Activated CD8-positive, alpha-beta memory T cell treated with anti-CD3 and anti-CD28 coated beads for 1 hour (primary cell): ENCODE measurements around the gene TMEM161A.
"Not testable (repeated sequence)": the region's sequence is repeated elsewhere in the genome, so short reads cannot be mapped to it uniquely, and the experiment has no call there.

Experiments used
- DNase-seq, 2 donors: peaks; one replicate each; pipeline ENCODE4 v3.0.0-alpha.2; 2020; ENCODE audit warnings: low read depth in 1 of 2; ENCODE audit errors: extremely low read depth in 1 of 2

Gene TMEM161A

DNA sequence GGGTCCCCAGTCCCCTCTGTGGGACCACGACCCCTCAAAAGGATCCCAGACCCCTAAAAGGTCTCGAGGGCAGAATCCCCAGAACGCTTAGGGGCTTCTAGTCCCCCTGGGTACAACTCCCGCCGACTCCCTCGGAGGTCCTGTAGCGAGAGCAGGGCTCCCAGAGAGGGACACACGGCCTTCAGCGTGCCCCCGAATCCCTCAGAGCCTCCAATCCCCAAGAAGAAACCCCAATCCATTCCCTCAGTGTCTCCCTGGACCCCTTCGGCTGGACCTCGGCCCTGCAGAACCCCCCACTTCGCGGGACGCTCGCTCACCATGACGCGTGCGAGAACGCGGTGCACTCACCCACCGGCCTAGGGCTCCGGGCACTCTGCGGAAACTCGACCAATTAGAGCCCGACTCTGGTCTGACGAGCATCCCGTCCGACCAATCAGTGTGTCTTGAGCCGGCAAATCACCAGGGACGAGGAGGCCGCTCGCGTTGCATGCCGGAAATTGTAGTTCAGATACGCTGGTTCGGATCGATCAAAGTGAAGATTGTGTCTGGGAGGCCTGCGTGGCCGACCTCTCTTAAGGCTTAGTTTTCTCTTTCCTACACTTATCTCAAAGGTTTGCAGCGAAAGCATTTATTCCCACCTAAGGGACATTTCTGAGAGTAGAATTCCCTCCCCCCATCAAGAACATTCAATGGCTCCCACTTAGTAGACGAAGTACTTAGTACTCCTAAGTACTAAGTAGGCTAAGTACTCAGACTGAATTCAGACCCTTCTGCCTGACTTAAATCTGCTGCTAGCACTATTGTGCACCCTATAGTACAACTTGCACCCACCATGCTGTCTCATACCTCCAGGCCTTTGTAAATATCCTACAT, at the start of gene TMEM161A:
TMEM161A (minus strand) TSS at position 370 of the 873 bp plus-strand sequence; CDS start at position 320, 50 bp downstream.
- DNase-seq: peak; percentile 87 to 94

- DNase-seq: no peak
Observed at GRCh38 chr19:19186742-19187141, 48.5 kb upstream of the TMEM161A start.

DNA sequence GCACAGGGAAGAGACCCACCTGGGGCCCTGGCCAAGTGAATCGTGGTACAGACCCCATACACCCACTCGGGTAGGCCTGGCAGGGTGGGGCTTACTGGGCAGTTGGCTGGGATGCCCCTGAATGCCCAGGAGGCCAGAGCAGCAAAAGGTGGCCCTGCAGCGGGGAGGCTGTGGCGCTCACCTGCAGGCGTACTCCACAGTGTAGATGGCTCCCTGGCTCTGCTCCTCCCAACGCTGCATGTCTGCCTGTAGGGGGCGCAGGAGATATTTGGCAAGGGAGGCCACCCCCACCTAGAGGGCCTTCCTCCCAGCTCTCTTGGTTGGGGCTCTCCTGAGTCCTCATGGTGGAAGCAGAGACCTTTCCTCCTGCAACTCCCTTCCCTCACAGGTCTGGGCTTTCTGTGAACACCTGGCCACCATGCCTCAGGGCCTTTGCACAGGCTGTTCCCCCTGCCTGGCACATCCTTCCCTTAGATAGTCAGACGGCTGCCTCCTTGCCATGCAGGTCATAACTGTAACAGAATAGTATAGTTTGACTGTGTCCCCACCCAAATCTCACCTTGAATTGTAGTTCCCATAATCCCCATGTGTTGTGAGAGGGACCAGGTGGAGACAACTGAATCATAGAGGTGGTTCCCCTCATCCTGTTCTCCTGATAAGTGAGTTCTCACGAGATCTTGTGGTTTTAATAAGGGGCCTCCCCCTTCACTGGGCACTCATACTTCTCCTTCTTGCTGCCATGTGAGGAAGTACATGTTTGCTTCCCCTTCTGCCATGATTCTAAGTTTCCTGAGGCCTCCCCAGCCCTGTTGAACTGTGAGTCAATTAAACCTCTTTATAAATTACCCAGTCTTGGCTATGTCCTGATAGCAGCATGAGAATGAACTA, 47.8 kb upstream of the TMEM161A start:
- peak; percentile 25 to 45 for DNase-seq

GRCh38 chr19:19181488-19181998, 43.3 kb upstream of the TMEM161A start:
- no peak for DNase-seq

GRCh38 chr19:19179548-19180441, 41.5 kb upstream of the TMEM161A start:
- DNase-seq: no peak

- DNase-seq: no peak
Observed at GRCh38 chr19:19176950-19177349, 38.7 kb upstream of the TMEM161A start.

DNA sequence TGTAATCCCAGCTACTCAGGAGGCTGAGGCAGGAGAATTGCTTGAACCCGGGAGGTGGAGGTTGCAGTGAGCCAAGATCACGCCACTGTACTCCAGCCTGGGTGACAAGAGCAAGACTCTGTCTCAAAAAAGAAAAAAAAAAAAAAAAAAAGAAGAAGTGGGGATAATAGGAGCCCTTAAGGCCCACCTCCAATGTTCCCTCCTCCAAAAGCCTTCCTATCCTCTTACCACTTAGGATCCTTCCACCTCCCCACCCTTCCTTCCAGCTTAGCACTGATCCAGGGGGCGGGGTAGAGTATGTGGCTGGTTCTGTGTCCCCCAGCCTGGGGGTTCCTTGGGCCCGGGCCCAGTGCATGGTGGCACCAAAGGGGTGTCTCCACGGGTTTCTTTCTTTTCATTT, 35.0 kb upstream of the TMEM161A start:
- not testable (repeated sequence) for DNase-seq

GRCh38 chr19:19171821-19172532, 33.7 kb upstream of the TMEM161A start:
- DNase-seq: no peak

DNA sequence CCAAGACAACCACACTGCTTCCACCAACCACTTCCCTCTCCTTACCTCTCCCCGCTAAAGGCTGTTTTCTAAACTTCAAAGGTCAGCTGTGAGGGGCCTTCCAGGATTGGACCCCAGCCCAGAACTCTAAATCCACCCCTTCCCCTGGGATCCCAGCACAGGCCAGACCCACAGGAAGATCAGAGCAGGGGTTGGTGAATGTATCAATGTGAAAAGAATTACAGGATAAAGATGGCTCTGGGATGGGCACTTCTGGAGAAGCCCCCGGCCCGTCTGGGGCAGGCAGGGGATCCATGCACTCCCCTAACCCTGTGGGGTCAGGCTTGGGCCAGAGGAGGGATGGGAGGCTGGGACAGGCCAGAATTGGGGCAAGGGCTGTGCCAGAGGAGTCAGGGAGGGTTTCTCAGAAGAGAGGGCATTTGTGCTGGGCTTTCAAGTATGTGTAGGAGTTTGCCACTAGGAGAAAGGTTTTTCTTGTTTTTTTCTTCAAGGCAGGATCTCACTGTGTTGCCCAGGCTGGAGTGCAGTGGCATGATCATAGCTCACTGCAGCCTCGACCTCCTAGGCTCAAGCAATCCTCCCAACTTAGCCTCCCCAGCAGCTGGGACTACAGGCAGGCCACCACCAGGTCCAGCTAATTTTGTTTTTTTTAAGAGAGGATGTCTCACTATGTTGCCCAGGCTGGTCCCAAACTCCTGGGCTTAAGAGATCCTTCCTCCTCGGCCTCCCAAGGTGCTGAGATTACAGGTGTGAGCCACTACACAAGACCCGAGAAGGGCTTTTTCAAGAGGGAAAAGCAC, 32.8 kb upstream of the TMEM161A start:
- DNase-seq: no peak

DNA sequence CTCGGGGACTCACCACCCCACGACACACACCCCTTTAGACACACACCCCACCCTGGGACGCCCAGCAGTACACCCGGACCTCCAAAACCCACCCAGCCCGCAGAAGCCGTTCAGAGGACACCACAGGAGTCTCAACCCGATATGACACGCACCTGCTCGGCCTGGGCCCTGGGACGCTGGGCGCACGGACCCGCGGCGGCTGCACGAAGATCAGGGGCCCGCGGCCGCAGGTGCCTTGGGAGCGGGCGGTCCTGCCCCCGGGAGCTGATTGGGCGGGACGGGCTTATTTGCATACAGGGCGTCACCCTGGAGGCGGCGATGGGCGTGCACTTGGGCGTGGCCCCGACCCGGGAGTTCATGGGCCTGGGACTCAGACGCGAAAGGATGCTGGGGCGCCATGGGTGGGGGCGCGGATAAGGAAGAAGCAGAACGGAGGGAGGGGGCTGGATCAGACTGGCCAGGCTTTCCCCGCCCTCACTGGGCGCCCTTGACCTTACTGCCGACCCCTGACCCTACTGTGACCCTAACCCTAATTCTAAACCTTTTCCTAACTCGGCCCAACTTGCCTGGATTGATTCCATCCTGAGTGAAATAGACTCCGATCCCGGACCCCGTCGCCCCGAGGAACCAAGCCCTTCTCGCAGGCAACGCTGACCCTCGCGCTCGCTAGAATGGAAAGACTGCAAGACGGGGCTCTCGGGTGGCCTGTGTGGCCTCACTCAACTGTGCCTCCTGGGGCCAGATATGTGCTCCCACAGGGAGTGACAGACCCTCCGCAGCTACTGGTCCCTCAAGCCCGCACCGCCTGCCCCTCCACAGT, 32.0 kb upstream of the TMEM161A start, which contains the start of gene MEF2B:
MEF2B (minus strand) TSS at position 211 of the 820 bp plus-strand sequence. CDS start 19,528 bp downstream, outside the sequence.
- peak; percentile 29 to 57 for DNase-seq

GRCh38 chr19:19169236-19170052, 31.2 kb upstream of the TMEM161A start:
- no peak for DNase-seq

- DNase-seq: no peak
Observed at GRCh38 chr19:19167612-19168011, 29.3 kb upstream of the TMEM161A start.

DNA sequence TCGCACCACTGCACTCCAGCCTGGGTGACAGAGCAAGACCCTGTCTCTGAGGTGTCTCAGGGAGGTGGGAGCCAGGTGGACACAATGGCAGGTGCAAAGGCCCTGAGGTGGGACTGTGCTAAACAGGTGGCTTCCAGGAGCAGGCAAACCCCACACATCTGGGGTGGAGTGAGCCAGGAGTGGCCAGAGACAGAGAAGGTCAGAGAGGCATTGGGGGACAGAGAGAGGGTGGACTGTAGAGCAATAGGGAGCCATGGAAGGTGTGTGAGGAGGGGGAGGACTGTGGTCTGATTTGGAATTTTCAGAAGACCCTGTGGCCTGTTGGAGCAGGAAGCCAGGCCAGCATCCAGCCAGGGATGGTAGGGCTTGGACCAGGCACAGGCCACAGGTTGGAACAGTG, 27.1 kb upstream of the TMEM161A start:
- no peak for DNase-seq

GRCh38 chr19:19162495-19162894, 24.2 kb upstream of the TMEM161A start:
- DNase-seq: no peak

DNA sequence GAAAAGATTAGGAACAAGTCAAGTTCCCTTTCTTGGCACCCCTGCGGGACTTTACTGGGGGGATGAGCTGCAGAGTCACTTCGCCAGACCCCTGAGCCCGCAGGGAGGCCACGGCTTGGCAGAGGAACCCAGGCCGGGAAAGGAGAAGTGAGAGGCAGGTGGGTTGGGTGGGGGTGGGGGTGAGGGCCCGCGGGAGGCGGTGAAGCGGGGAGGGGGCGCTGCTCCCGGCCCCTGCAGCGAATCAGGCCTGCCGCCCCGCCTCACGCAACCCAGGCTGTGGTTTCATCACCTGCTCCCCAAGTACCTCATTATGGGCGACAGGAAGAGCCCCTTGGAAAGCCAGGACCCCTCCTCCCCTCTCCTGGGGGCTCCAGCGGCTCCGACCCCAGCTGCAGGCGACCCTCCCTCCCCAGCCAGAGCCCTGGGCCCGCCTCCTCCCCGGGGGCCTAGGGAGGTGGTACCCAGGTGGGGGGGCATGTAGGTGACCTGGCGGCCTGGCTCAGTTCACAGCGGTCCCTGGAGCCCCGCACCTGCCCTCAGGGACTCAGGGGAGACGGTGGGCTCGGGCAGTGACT, 22.3 kb upstream of the TMEM161A start:
- no peak for DNase-seq

GRCh38 chr19:19159534-19159933, 21.3 kb upstream of the TMEM161A start:
- no peak for DNase-seq

GRCh38 chr19:19157808-19158207, 19.5 kb upstream of the TMEM161A start:
- DNase-seq: no peak
